HL-60 (cell line): ENCODE measurements around the gene SVOPL.

Experiments used
- CTCF ChIP-seq: IDR thresholded peaks from one replicate; pipeline ENCODE4 v1.5.1; 2011; ENCODE audit warnings: low read length, control low read depth, inconsistent platforms; ENCODE audit not compliant: insufficient read depth
- GABPA ChIP-seq: IDR thresholded peaks from 2 replicates; pipeline ENCODE4 v1.6.1; 2012; ENCODE audit warnings: low read depth
- POLR2AphosphoS5 ChIP-seq: IDR thresholded peaks from 2 replicates; pipeline ENCODE4 v1.6.1; 2012; ENCODE audit warnings: low read depth
- SPI1 ChIP-seq: IDR thresholded peaks from 2 replicates; pipeline ENCODE4 v1.6.1; 2012; ENCODE audit warnings: low read depth, mild to moderate bottlenecking, borderline replicate concordance
- TF ChIP-seq, protein P1 (sequence below): IDR thresholded peaks from 2 replicates; pipeline ENCODE4 v1.6.1; 2012; ENCODE audit warnings: low read depth; ENCODE audit not compliant: insufficient replicate concordance

GRCh38 chr7:138698281-138698680, 2.9 kb downstream of the SVOPL start:
- TF ChIP-seq CTCF, result no peak
- no peak for TF ChIP-seq POLR2AphosphoS5
- TF ChIP-seq, protein P1, sequence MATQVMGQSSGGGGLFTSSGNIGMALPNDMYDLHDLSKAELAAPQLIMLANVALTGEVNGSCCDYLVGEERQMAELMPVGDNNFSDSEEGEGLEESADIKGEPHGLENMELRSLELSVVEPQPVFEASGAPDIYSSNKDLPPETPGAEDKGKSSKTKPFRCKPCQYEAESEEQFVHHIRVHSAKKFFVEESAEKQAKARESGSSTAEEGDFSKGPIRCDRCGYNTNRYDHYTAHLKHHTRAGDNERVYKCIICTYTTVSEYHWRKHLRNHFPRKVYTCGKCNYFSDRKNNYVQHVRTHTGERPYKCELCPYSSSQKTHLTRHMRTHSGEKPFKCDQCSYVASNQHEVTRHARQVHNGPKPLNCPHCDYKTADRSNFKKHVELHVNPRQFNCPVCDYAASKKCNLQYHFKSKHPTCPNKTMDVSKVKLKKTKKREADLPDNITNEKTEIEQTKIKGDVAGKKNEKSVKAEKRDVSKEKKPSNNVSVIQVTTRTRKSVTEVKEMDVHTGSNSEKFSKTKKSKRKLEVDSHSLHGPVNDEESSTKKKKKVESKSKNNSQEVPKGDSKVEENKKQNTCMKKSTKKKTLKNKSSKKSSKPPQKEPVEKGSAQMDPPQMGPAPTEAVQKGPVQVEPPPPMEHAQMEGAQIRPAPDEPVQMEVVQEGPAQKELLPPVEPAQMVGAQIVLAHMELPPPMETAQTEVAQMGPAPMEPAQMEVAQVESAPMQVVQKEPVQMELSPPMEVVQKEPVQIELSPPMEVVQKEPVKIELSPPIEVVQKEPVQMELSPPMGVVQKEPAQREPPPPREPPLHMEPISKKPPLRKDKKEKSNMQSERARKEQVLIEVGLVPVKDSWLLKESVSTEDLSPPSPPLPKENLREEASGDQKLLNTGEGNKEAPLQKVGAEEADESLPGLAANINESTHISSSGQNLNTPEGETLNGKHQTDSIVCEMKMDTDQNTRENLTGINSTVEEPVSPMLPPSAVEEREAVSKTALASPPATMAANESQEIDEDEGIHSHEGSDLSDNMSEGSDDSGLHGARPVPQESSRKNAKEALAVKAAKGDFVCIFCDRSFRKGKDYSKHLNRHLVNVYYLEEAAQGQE, result no peak
- no peak for TF ChIP-seq SPI1
- no peak for TF ChIP-seq GABPA
